DOHH2 (cell line): ENCODE results near the gene SLC8A1.
A peak's percentile ranks its signal among the peaks of the same experiment; 100 is the strongest.

Source experiments
- H3F3A ChIP-seq: fragments of 200-600 bp; sonication (generic), shearing (Covaris generic); 2 replicates; pipeline ENCODE4 v1.6.0; 2016; ENCODE audit warnings: antibody characterized with exemption, mild to moderate bottlenecking; ENCODE audit not compliant: control insufficient read depth, insufficient read depth
- H3K27ac ChIP-seq: fragments of 200-600 bp; sonication (generic); 2 replicates; pipeline ENCODE4 v1.5.1; 2014; ENCODE audit warnings: low read depth, mild to moderate bottlenecking, low read length, moderate library complexity
- H3K27me3 ChIP-seq: fragments of 200-600 bp; sonication (generic); 2 replicates; pipeline ENCODE4 v1.6.1; 2014; ENCODE audit warnings: mild to moderate bottlenecking, low read length, mixed read lengths; ENCODE audit not compliant: control insufficient read depth
- H3K36me3 ChIP-seq: fragments of 200-600 bp; sonication (generic); 2 replicates; pipeline ENCODE4 v1.6.1; 2014; ENCODE audit warnings: mild to moderate bottlenecking, low read length, moderate library complexity, mixed read lengths; ENCODE audit not compliant: control insufficient read depth
- H3K4me1 ChIP-seq: fragments of 200-600 bp; sonication (generic); 2 replicates; pipeline ENCODE4 v1.6.1; 2014; ENCODE audit warnings: mild to moderate bottlenecking, low read length, mixed read lengths; ENCODE audit not compliant: control insufficient read depth
- H3K4me2 ChIP-seq: fragments of 200-600 bp; sonication (generic); 2 replicates; pipeline ENCODE4 v1.6.0; 2014; ENCODE audit warnings: mild to moderate bottlenecking, low read length, moderate library complexity
- H3K4me3 ChIP-seq: fragments of 200-600 bp; sonication (generic); 2 replicates; pipeline ENCODE4 v1.5.1; 2014; ENCODE audit warnings: mild to moderate bottlenecking, low read length, mixed read lengths
- H3K79me2 ChIP-seq: fragments of 200-600 bp; sonication (generic); 2 replicates; pipeline ENCODE4 v1.6.1; 2014; ENCODE audit warnings: mild to moderate bottlenecking, low read length, mixed read lengths; ENCODE audit not compliant: control insufficient read depth
- H3K9me2 ChIP-seq: fragments of 200-600 bp; sonication (generic); replicated peaks from 2 replicates; pipeline ENCODE4 v1.6.1; 2014; ENCODE audit warnings: mild to moderate bottlenecking, low read length, mixed read lengths; ENCODE audit not compliant: control insufficient read depth
- H3K9me3 ChIP-seq: fragments of 200-600 bp; sonication (generic); 2 replicates; pipeline ENCODE4 v1.6.1; 2014; ENCODE audit warnings: antibody characterized with exemption, low read length, mixed read lengths; ENCODE audit not compliant: control insufficient read depth, insufficient read depth
- H4K20me1 ChIP-seq: fragments of 200-600 bp; sonication (generic); 2 replicates; pipeline ENCODE4 v1.6.0; 2014; ENCODE audit warnings: low read depth, mild to moderate bottlenecking, antibody characterized with exemption, low read length, moderate library complexity; ENCODE audit not compliant: control insufficient read depth, insufficient read depth
- CTCF ChIP-seq: fragments of 200-600 bp; sonication (generic); IDR thresholded peaks from one replicate; pipeline ENCODE4 v1.5.1; 2014; ENCODE audit warnings: antibody characterized with exemption, mild to moderate bottlenecking, low read depth, low read length; ENCODE audit not compliant: poor library complexity, severe bottlenecking
- EZH2phosphoT487 ChIP-seq: fragments of 200-600 bp; sonication (generic); IDR thresholded peaks from 2 replicates; pipeline ENCODE4 v1.6.1; 2017; ENCODE audit warnings: borderline replicate concordance, mild to moderate bottlenecking, antibody characterized with exemption, low read length, moderate library complexity, mixed read lengths

Gene SLC8A1

GRCh38 chr2:40329739-40330030 lies 122.2 kb downstream of the SLC8A1 start:
- Histone ChIP-seq H3K9me2 (no peaks in the 10 kb centered on the region), H3K4me1 (peaks cover 63% of the 10 kb centered on the region), H3K27me3 (no peaks in the 10 kb centered on the region), H3K79me2 (peaks cover 9% of the 10 kb centered on the region), H3K27ac (no peak overlapping the region), H3K9me3 (peaks cover 3% of the 10 kb centered on the region; the same call in 1 of the 2 replicates), H3K4me3 (no peak overlapping the region), H3F3A (peaks cover 7% of the 10 kb centered on the region), H3K4me2 (no peak overlapping the region), H4K20me1 (no peaks in the 10 kb centered on the region), H3K36me3 (peaks cover 9% of the 10 kb centered on the region)
- TF ChIP-seq EZH2phosphoT487 (no peak), CTCF (no peak)

- H3K4me1 ChIP-seq: peaks cover 93% of the 10 kb centered on the region
These were observed 126.8 kb downstream of the SLC8A1 start for GRCh38 chr2:40325116-40325515.

GRCh38 chr2:40324656-40325055 lies 127.2 kb downstream of the SLC8A1 start:
- H3F3A ChIP-seq: peaks cover 24% of the 10 kb centered on the region
- H3K27me3 ChIP-seq: no peaks in the 10 kb centered on the region
- peak overlapping the region; percentile 97 for H3K4me2 ChIP-seq
- H4K20me1 ChIP-seq: no peaks in the 10 kb centered on the region
- peak overlapping the region; percentile 54 for H3K4me3 ChIP-seq
- H3K4me1 ChIP-seq: peaks cover 93% of the 10 kb centered on the region
- H3K9me2 ChIP-seq: no peaks in the 10 kb centered on the region
- H3K27ac ChIP-seq: peak overlapping the region; percentile 93
- H3K79me2 ChIP-seq: peaks cover 48% of the 10 kb centered on the region
- TF ChIP-seq EZH2phosphoT487 (no peak), CTCF (no peak)
- peaks cover 18% of the 10 kb centered on the region for H3K36me3 ChIP-seq
- peaks cover 3% of the 10 kb centered on the region; the same call in 1 of the 2 replicates for H3K9me3 ChIP-seq

More at GRCh38 chr2:40325116-40325515, 126.8 kb downstream of the SLC8A1 start:
- TF ChIP-seq CTCF (no peak), EZH2phosphoT487 (no peak)
- Histone ChIP-seq H3K9me3 (peaks cover 3% of the 10 kb centered on the region; the same call in 1 of the 2 replicates), H3K27ac (peak overlapping the region; percentile 93), H3K4me3 (peak overlapping the region; percentile 54), H3F3A (peaks cover 24% of the 10 kb centered on the region), H3K36me3 (peaks cover 16% of the 10 kb centered on the region), H3K27me3 (no peaks in the 10 kb centered on the region), H3K4me2 (peak overlapping the region; percentile 97), H3K79me2 (peaks cover 43% of the 10 kb centered on the region), H3K9me2 (no peaks in the 10 kb centered on the region), H4K20me1 (no peaks in the 10 kb centered on the region)
